Esophagus muscularis mucosa (tissue), 3 donors: ENCODE measurements around the gene CD52.

Experiments used
- CTCF ChIP-seq, 3 experiments: fragments of 200-600 bp in 2 of 3; fragments of 450-650 bp in 1 of 3; sonication (generic) in 2 of 3; IDR thresholded peaks; one replicate each; pipeline ENCODE4 v1.5.1; 2017 to 2019; ENCODE audit warnings: antibody characterized with exemption in 3 of 3, mild to moderate bottlenecking in 2 of 3, moderate library complexity in 1 of 3
- POLR2A ChIP-seq: fragments of 450-650 bp; IDR thresholded peaks from one replicate; pipeline ENCODE4 v1.6.1; 2017; ENCODE audit warnings: antibody characterized with exemption, moderate library complexity, mild to moderate bottlenecking, low read depth
- POLR2AphosphoS5 ChIP-seq, 2 donors: sonication (generic); formaldehyde crosslinking; IDR thresholded peaks; one replicate each; pipeline ENCODE4 v1.6.1; 2017; ENCODE audit warnings: antibody characterized with exemption in 2 of 2

- TF ChIP-seq CTCF (IDR thresholded peaks at IDR 0.05) (no peak), POLR2A (no peak), POLR2AphosphoS5 (IDR thresholded peaks at IDR 0.05) (no peak)
Measured at GRCh38 chr1:26356106-26356505, 38.3 kb downstream of the CD52 start.
